ENCODE results near the gene PTDSS2. TPM values are rescaled to one million over a fixed set of nuclear protein-coding genes. Genes with fewer than 3 reads are reported as not detected.

The PTDSS2 gene
- total and polyA plus RNA-seq, 2 of the 4 experiments (the other 2 are of a cell fraction), result 23.5 to 26.6 TPM

GRCh38 chr11:533586-534395, 83.7 kb downstream of the PTDSS2 start:
- H4K91ac ChIP-seq (ENCODE audit: insufficient read depth, low read depth, low read length), result no peak overlapping the region
- WGBS, 2 experiments (ENCODE audit: extremely low coverage in 2 of 2, insufficient read length in 1 of 2), result 98% methylated on average over 34 of the region's 37 CpGs; no CpG with 5 or more reads in 1 of the 2 experiments
- intact Hi-C loops (cut with micrococcal nuclease), result no loop called here
- H3K18ac ChIP-seq (ENCODE audit: low read depth, low read length), result no peak overlapping the region
- H3K27ac ChIP-seq (ENCODE audit: insufficient read depth, low read length), result no peak overlapping the region
- peak overlapping the region; percentile 36; the same call in 1 of the 2 replicates for H3K4ac ChIP-seq (ENCODE audit: low read depth, low read length)
- ATAC-seq (ENCODE audit: low read depth) (no peak), DNase-seq (no peak)
- no peak for TF ChIP-seq CTCF (conservative IDR thresholded peaks at IDR 0.05; ENCODE audit: low read depth, low read length)
- no peak overlapping the region for H2BK20ac ChIP-seq (ENCODE audit: low read depth, low read length)
- no peak overlapping the region for H2BK15ac ChIP-seq (ENCODE audit: low read depth, low read length)
- peak overlapping the region; percentile 95; the same call in 1 of the 2 replicates for H3K4me3 ChIP-seq (ENCODE audit: insufficient read depth, low read depth, low read length)
- peak overlapping the region; percentile 39; the same call in 1 of the 2 replicates for H2AK5ac ChIP-seq (ENCODE audit: low read depth, low read length)
- H2AK9ac ChIP-seq (replicated peaks; ENCODE audit: low read depth, low read length, poor library complexity), result peak overlapping the region; percentile 98
- in situ Hi-C loops (cut with MboI; ENCODE audit: low sequenced_read_pairs), result no loop called here
- H2BK120ac ChIP-seq (ENCODE audit: low read depth, low read length), result no peak overlapping the region
- CTCF ChIA-PET, result no interaction called here
- no peak overlapping the region for H4K8ac ChIP-seq (ENCODE audit: low read depth in 2 of 2, low read length in 2 of 2)
- H3K56ac ChIP-seq (ENCODE audit: extremely low read depth, insufficient read depth, low read length), result no peak overlapping the region
- TSS peak; percentile 82 for BruUV-seq (replicated peaks)
- peak overlapping the region; percentile 32 for H2AFZ ChIP-seq (replicated peaks; ENCODE audit: low read length, poor library complexity)
- peaks cover 24% of the 10 kb centered on the region for H4K20me1 ChIP-seq (ENCODE audit: insufficient read depth, low read length)
- POLR2A ChIA-PET (ENCODE audit: unreplicated experiment), result no interaction called here
- H3K23ac ChIP-seq (ENCODE audit: low read depth, low read length), result no peak overlapping the region; the same call in 1 of the 2 replicates
- no peaks in the 10 kb centered on the region for H3K27me3 ChIP-seq (ENCODE audit: control insufficient read depth, insufficient read depth, low read length)
- H2BK5ac ChIP-seq (ENCODE audit: low read depth, low read length, poor library complexity, severe bottlenecking), result no peak overlapping the region
- dilution Hi-C loops (cut with HindIII; ENCODE audit: low sequenced_read_pairs, unreplicated experiment), result no loop called here
- no peak overlapping the region for H4K5ac ChIP-seq (ENCODE audit: low read depth, low read length)
- no peak overlapping the region; the same call in 1 of the 2 replicates for H3K9ac ChIP-seq (ENCODE audit: low read depth, low read length)
- H3K79me1 ChIP-seq (ENCODE audit: low read depth in 1 of 2, low read length in 2 of 2), result peaks cover 3 to 26% of the 10 kb centered on the region in 2 experiments; a peak in 3 of 4 replicates
- H3K36me3 ChIP-seq (ENCODE audit: control insufficient read depth, insufficient read depth, low read length), result peaks cover 24% of the 10 kb centered on the region; the same call in 1 of the 2 replicates
- peaks cover 3% of the 10 kb centered on the region; the same call in 1 of the 2 replicates for H3K9me1 ChIP-seq (ENCODE audit: insufficient read depth, low read length)
- peak overlapping the region; percentile 91 for H3K4me2 ChIP-seq (ENCODE audit: low read depth, low read length)
- H3K14ac ChIP-seq (replicated peaks; ENCODE audit: low read depth, low read length), result no peak overlapping the region
- H3K4me1 ChIP-seq (ENCODE audit: control insufficient read depth, insufficient read depth, low read length), result peaks cover 16% of the 10 kb centered on the region
- H3K9me3 ChIP-seq (ENCODE audit: control insufficient read depth, insufficient read depth, low read length), result no peaks in the 10 kb centered on the region
